Measurements from ENCODE around the gene DGKD.

Gene DGKD

DNA sequence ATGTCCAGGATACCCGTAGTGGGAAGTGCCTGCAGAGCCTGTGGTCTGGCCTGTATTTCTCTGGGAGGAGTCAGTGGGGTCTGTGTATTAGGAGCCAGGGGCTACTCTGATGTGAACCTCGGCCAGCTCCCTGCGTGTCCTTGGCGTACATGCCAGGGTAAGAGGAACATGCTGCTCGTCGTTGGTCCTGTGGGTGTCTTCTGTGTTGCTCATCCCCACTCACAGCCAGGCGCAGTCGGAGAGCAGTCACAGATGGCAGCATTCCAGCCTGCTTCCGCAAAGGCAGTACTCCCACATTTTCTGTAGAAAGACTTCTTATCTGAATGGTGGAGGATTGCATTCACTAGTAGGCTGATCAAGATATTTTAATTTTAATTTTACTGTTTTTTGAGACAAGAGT, 84.9 kb downstream of the DGKD start:
- no peak overlapping the region for H2AFZ ChIP-seq (ENCODE audit: low read length)
- no peaks in the 10 kb centered on the region for H3K27me3 ChIP-seq (ENCODE audit: insufficient read depth, low read length, poor library complexity, severe bottlenecking)
- H3K4me2 ChIP-seq (ENCODE audit: low read depth, low read length, poor library complexity, severe bottlenecking), result no peak overlapping the region
- peaks cover 92% of the 10 kb centered on the region for H3K36me3 ChIP-seq (ENCODE audit: insufficient read depth, low read length)
- no peaks in the 10 kb centered on the region for H4K20me1 ChIP-seq (ENCODE audit: insufficient read depth, low read length, poor library complexity, severe bottlenecking)
- no peaks in the 10 kb centered on the region for H3K79me2 ChIP-seq (ENCODE audit: insufficient read depth, low read length)
- no peaks in the 10 kb centered on the region for H3F3A ChIP-seq (ENCODE audit: low read depth)
- no peaks in the 10 kb centered on the region for H3K9me3 ChIP-seq (ENCODE audit: insufficient read depth, low read depth, low read length)
- TF ChIP-seq EZH2phosphoT487 (IDR thresholded peaks at IDR 0.05; ENCODE audit: borderline replicate concordance), result no peak
- TF ChIP-seq, protein P1, sequence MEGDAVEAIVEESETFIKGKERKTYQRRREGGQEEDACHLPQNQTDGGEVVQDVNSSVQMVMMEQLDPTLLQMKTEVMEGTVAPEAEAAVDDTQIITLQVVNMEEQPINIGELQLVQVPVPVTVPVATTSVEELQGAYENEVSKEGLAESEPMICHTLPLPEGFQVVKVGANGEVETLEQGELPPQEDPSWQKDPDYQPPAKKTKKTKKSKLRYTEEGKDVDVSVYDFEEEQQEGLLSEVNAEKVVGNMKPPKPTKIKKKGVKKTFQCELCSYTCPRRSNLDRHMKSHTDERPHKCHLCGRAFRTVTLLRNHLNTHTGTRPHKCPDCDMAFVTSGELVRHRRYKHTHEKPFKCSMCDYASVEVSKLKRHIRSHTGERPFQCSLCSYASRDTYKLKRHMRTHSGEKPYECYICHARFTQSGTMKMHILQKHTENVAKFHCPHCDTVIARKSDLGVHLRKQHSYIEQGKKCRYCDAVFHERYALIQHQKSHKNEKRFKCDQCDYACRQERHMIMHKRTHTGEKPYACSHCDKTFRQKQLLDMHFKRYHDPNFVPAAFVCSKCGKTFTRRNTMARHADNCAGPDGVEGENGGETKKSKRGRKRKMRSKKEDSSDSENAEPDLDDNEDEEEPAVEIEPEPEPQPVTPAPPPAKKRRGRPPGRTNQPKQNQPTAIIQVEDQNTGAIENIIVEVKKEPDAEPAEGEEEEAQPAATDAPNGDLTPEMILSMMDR (conservative IDR thresholded peaks at IDR 0.05; ENCODE audit: low read length), result no peak
- H3K4me3 ChIP-seq (ENCODE audit: low read length, poor library complexity, severe bottlenecking), result no peak overlapping the region
- no peak overlapping the region for H3K9ac ChIP-seq (ENCODE audit: low read depth, low read length, poor library complexity, severe bottlenecking)
- no peaks in the 10 kb centered on the region for H3K9me2 ChIP-seq (replicated peaks; ENCODE audit: low read depth, low read length)
- H3K4me1 ChIP-seq (ENCODE audit: insufficient read depth, low read length, poor library complexity, severe bottlenecking), result no peaks in the 10 kb centered on the region

DNA sequence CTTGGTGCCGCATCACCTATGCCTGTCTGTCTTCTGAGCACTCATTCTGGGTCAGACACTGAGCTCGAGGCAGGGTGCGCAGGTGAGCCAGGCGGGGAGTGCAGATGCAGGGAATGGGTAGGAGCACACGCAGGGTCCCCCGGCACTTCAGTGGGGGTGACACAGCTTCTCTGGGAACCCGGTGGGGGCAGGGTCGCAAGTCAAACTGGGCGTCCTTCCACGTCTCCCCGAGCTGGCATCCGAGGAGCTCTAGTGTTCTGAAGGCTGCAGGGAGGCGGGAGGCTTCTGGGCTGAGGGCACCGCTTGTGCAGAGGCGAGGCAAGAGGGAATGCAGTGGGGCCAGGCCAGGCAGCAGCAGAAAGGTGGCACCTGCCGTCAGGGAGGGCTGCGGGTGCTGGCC, 86.0 kb downstream of the DGKD start:
- Histone ChIP-seq H3K36me3 (ENCODE audit: insufficient read depth, low read length) (peaks cover 92% of the 10 kb centered on the region; the same call in 1 of the 2 replicates), H3K9ac (ENCODE audit: low read depth, low read length, poor library complexity, severe bottlenecking) (no peak overlapping the region)
- TF ChIP-seq EZH2phosphoT487 (IDR thresholded peaks at IDR 0.05; ENCODE audit: borderline replicate concordance), result no peak
- TF ChIP-seq, protein P1 (conservative IDR thresholded peaks at IDR 0.05; ENCODE audit: low read length), result no peak

DNA sequence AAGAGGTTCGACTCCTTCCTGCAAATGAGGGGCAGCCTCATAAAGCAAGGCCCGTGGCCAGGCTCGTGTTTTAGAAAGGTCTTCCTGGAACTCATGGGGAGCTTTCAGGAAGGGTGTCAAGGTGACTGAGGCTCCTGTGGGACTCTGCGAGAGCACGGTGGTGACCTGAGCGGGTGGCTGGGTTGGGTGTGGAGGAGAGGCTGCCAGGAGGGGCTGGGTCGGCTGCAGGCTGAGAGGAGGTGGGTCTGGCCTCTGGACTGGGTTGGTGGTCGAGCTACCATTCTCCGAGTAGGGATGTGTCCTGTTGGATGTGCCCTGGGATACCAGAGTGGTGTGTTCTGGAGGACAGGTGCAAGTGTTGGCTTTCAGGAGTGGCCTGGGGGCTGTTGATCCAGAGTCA, 86.4 kb downstream of the DGKD start:
- no peaks in the 10 kb centered on the region for H3K27me3 ChIP-seq (ENCODE audit: insufficient read depth, low read length, poor library complexity, severe bottlenecking)
- peaks cover 92% of the 10 kb centered on the region; the same call in 1 of the 2 replicates for H3K36me3 ChIP-seq (ENCODE audit: insufficient read depth, low read length)
- H3K9ac ChIP-seq (ENCODE audit: low read depth, low read length, poor library complexity, severe bottlenecking), result no peak overlapping the region
- H3K4me3 ChIP-seq (ENCODE audit: low read length, poor library complexity, severe bottlenecking), result no peak overlapping the region
- no peaks in the 10 kb centered on the region for H3K9me3 ChIP-seq (ENCODE audit: insufficient read depth, low read depth, low read length)
- no peaks in the 10 kb centered on the region for H4K20me1 ChIP-seq (ENCODE audit: insufficient read depth, low read length, poor library complexity, severe bottlenecking)
- H3F3A ChIP-seq (ENCODE audit: low read depth), result no peaks in the 10 kb centered on the region
- H3K79me2 ChIP-seq (ENCODE audit: insufficient read depth, low read length), result no peaks in the 10 kb centered on the region
- no peak overlapping the region for H3K4me2 ChIP-seq (ENCODE audit: low read depth, low read length, poor library complexity, severe bottlenecking)
- no peak for TF ChIP-seq EZH2phosphoT487 (IDR thresholded peaks at IDR 0.05; ENCODE audit: borderline replicate concordance)
- TF ChIP-seq, protein P1 (conservative IDR thresholded peaks at IDR 0.05; ENCODE audit: low read length), result no peak
- H3K4me1 ChIP-seq (ENCODE audit: insufficient read depth, low read length, poor library complexity, severe bottlenecking), result no peaks in the 10 kb centered on the region
- no peaks in the 10 kb centered on the region for H3K9me2 ChIP-seq (replicated peaks; ENCODE audit: low read depth, low read length)
- no peak overlapping the region for H2AFZ ChIP-seq (ENCODE audit: low read length)

More for the DNA sequence above, 86.0 kb downstream of the DGKD start:
- H3K4me1 ChIP-seq (ENCODE audit: insufficient read depth, low read length, poor library complexity, severe bottlenecking), result no peaks in the 10 kb centered on the region
- no peaks in the 10 kb centered on the region for H4K20me1 ChIP-seq (ENCODE audit: insufficient read depth, low read length, poor library complexity, severe bottlenecking)
- no peaks in the 10 kb centered on the region for H3K9me3 ChIP-seq (ENCODE audit: insufficient read depth, low read depth, low read length)
- H2AFZ ChIP-seq (ENCODE audit: low read length), result no peak overlapping the region
- no peaks in the 10 kb centered on the region for H3K27me3 ChIP-seq (ENCODE audit: insufficient read depth, low read length, poor library complexity, severe bottlenecking)
- no peak overlapping the region for H3K4me2 ChIP-seq (ENCODE audit: low read depth, low read length, poor library complexity, severe bottlenecking)
- no peaks in the 10 kb centered on the region for H3F3A ChIP-seq (ENCODE audit: low read depth)
- H3K4me3 ChIP-seq (ENCODE audit: low read length, poor library complexity, severe bottlenecking), result no peak overlapping the region
- no peaks in the 10 kb centered on the region for H3K79me2 ChIP-seq (ENCODE audit: insufficient read depth, low read length)
- H3K9me2 ChIP-seq (replicated peaks; ENCODE audit: low read depth, low read length), result no peaks in the 10 kb centered on the region

Measured in Loucy (cell line).